Right renal pelvis (tissue), 4 donors: ENCODE results near the gene ATP4A. TPM values are rescaled to one million over a fixed set of nuclear protein-coding genes. Genes with fewer than 3 reads are reported as not detected.

Source experiments
- DNase-seq, 4 donors: peaks; one replicate each; pipeline ENCODE4 v3.0.0-alpha.2; 2013; ENCODE audit warnings: low read depth in 4 of 4, low spot score in 3 of 4, missing footprints in 1 of 4
- polyA plus RNA-seq, 4 donors: library from polyadenylated mRNA; unstranded; fragments of 120-200 nt; gene quantifications; one replicate each; pipeline ENCODE4 v1.2.1, GENCODE V29; 2013; ENCODE audit not compliant: insufficient read length in 4 of 4

ATP4A gene
- polyA plus RNA-seq, 4 donors = 0.05 to 0.10 TPM; not detected in 2

GRCh38 chr19:35529241-35530218 lies 33.9 kb downstream of the ATP4A start:
- DNase-seq = no peak

- DNase-seq = no peak
These were observed 35.0 kb downstream of the ATP4A start, which contains the start of gene SBSN for GRCh38 chr19:35528218-35529038. SBSN (minus strand) TSS chr19:35528311; CDS start chr19:35528281, 30 bp downstream.

- DNase-seq = no peak
These were observed 37.6 kb downstream of the ATP4A start for GRCh38 chr19:35525873-35526272.

- no peak for DNase-seq
These were observed 39.1 kb downstream of the ATP4A start for GRCh38 chr19:35524181-35524837.

- DNase-seq = no peak
These were observed 40.6 kb downstream of the ATP4A start for GRCh38 chr19:35522745-35523327.

- DNase-seq = no peak
These were observed 42.2 kb downstream of the ATP4A start for GRCh38 chr19:35521124-35521743.

- DNase-seq = no peak
These were observed 44.2 kb downstream of the ATP4A start for GRCh38 chr19:35519291-35519690.

GRCh38 chr19:35518313-35518712 lies 45.1 kb downstream of the ATP4A start:
- no peak for DNase-seq

GRCh38 chr19:35517342-35517741 lies 46.1 kb downstream of the ATP4A start:
- no peak for DNase-seq

- no peak for DNase-seq
These were observed 47.1 kb downstream of the ATP4A start for GRCh38 chr19:35516310-35516709.

GRCh38 chr19:35514282-35514809 lies 49.1 kb downstream of the ATP4A start:
- DNase-seq = no peak

- DNase-seq = no peak
These were observed 49.7 kb downstream of the ATP4A start, which contains the start of gene DMKN for GRCh38 chr19:35513628-35514281. DMKN (minus strand) TSS chr19:35513649; CDS start chr19:35513475, 174 bp downstream.

GRCh38 chr19:35512831-35513627 lies 50.4 kb downstream of the ATP4A start:
- DNase-seq = no peak

- DNase-seq = no peak
These were observed 52.1 kb downstream of the ATP4A start for GRCh38 chr19:35511337-35511736.

- DNase-seq = no peak
These were observed 52.9 kb downstream of the ATP4A start for GRCh38 chr19:35510626-35510964.

- peak; percentile 75 to 84 (median 82) for DNase-seq
These were observed 53.4 kb downstream of the ATP4A start for GRCh38 chr19:35509861-35510625.

GRCh38 chr19:35509018-35509652 lies 54.3 kb downstream of the ATP4A start:
- DNase-seq = peak in 1 of 4 donors; percentile 12
